Fibroblast of skin of back (primary cell): ENCODE results near the gene MTA2.
A peak's percentile ranks its signal among the peaks of the same experiment; 100 is the strongest.
"Not testable (repeated sequence)": the region's sequence is repeated elsewhere in the genome, so short reads cannot be mapped to it uniquely, and the experiment has no call there.

Source experiments
- DNase-seq: peaks from one replicate; pipeline ENCODE4 v3.0.0-alpha.2; 2013

MTA2 gene

GRCh38 chr11:62592146-62592815 is 9.4 kb downstream of the MTA2 start:
- DNase-seq: no peak

DNA sequence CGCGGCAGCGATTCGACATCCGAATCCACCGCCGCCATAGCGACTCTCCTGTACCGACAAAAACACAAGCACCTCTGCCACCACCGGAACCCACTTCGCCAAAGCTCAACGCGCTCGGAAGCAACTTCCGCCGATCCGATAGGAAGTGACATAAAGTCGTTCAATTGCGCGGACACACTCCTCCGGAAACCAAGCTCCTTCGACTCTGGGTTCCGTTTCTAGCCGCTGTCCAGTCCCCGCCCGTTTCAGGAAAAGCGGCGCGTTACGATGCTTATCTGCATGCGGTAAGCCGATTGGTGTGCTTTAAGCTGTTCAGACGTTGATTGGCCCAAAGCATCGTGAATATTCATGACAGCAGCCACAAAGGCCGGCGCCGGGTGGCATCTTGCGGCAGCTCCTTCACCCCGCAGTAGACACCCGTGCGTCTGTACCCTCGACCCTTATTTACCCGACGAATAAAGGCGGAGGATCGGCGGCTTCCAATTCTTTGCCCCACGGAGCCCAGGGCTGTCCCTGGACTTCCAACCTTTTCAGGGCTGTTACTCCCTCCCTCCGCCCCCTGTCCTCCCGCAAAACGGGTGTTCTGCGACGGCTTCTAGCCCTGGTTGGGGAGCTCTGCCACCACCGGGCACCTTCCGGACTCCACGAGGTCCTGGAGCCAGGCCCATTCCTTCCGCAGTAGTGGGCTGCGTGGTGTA is 10.1 kb downstream of the MTA2 start, which contains the start of gene TUT1:
Gene TUT1, minus strand, starts transcription at position 76 of the 698 bp plus-strand sequence. Its CDS starts 38 bp downstream, at position 38.
- DNase-seq: peak; percentile 99

DNA sequence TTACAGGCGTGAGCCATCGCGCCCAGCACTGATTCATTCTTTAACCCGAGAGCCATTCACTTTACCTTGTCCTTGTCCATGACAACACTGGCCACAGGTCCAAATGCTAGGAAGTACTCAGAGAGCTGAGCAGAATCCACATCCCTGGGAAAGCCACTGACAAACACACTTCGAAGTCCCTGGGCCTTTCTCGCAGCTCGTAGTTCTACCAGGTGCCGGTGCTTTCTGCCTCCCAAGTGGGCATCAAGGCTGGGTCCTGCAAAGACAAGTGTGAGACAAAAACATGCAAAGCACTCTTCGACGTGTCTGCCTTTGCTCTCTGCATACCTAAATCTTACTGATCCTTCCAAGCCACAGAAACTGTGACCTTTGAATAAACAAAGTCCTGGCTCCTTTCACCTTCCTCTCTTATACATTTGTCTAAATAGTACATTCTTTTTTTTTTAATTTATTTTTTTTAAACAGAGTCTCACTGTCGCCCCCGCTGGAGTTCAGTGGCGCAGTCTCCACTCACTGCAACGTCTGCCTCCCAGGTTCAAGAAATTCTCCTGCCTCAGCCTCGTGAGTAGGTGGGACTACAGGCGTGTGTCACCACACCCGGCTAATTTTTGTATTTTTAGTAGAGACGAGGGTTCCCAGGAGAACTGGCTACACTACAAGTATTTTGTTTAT is 12.6 kb downstream of the MTA2 start:
- peak; percentile 33 for DNase-seq

DNA sequence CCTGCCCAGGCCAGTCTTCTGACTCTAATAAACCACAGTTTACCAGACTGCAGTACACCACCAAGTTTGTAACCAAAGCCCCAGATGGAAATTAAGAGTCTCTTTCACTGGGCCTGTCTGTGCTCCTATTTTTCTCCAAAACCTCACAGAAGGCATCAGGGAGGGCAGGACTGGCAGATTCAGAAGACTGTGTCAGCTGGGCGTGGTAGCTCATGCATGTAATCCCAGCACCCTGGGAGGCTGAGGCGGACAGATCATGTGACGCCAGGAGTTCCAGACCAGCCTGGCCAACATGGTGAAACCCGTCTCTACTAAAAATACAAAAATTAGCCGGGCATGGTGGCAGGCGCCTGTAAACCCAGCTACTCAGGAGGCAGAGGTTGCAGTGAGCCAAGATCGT is 16.3 kb downstream of the MTA2 start:
- DNase-seq: not testable (repeated sequence)

DNA sequence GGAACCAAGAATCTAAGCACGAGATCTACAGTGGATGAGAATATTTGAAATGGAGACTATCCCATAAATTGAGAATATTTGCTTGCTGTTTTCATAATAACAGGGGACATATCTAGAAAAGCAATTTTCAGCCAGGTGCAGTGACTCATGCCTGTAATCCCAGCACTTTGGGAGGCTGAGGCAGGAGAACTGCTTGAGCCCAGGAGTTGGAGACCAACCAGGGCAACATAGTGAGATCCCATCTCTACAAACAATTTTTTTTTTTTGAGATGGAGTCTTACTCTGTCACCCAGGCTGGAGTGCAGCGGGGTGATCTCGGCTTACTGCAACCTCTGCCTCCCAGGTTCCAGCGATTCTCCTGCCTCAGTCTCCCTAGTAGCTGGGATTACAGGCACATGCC is 19.9 kb downstream of the MTA2 start:
- DNase-seq: not testable (repeated sequence)

DNA sequence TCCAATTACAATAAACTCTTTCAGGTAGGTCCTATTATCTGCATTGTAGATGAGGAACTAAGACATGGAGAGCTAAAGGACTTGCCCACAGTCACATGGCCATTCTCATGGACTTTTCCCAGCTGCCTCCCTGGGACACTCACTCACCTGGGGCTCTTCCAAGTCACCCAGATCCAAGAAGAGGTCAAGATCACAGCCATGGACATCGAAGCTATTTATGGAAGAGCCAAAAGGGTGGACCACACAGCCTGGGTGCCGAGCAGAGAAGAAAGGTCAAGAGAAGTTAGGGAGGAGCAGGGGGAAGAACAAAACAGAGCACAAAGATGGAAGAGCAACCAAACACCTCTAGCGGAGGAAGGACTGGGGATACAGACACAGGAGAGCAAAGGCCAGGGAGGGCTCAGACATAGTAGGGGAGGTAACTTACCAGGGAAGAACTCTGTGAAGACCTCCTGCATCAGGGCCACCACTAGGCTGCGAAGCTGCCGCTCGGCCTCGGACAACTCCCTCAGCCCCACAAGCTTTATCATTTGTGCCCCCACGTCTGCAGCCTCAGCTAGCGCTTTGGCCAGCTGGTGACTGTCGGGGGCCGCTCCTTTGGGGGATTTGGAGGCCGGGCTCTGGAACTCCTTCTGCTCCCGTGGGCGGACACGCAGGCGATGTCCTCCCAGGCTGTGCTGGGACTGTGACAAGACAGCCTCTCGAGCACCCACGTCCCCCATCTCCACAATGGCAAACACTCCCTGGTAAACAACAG is 20.5 kb downstream of the MTA2 start:
- DNase-seq: no peak

GRCh38 chr11:62579252-62579651 is 22.4 kb downstream of the MTA2 start:
- no peak for DNase-seq

- no peak for DNase-seq
Measured at GRCh38 chr11:62578541-62578940, 23.1 kb downstream of the MTA2 start.

DNA sequence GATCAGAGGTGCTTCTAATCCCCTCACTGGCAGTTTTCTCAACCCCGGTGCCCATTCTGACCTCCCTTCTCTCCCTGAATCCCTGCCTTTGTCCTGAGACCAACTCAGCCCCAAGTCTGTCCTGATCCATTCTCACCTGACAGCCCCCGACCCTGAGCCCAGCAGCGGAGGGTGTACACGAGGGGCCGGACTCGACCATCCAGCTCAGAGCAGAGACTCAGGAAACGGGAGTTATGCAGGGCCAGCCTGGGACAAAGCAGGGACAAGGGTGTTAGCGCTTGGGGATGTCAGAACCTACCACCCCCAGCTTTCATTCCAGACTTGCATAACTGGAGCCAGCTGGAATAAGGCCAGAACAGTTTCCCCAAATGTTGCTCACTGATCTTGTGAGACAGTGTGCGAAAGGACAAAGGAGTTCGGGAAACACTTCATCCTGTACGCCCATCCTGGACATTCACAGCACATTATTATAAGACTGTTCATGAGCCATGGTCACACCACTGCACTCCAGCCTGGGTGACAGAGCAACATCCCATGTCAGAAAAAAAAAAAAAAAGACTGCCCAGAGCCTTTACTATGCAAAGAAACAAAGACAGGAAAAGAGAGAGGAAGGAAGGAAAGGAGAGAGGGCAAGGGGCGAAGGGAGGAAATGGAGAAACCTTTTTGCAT is 24.5 kb downstream of the MTA2 start:
- no peak for DNase-seq

DNA sequence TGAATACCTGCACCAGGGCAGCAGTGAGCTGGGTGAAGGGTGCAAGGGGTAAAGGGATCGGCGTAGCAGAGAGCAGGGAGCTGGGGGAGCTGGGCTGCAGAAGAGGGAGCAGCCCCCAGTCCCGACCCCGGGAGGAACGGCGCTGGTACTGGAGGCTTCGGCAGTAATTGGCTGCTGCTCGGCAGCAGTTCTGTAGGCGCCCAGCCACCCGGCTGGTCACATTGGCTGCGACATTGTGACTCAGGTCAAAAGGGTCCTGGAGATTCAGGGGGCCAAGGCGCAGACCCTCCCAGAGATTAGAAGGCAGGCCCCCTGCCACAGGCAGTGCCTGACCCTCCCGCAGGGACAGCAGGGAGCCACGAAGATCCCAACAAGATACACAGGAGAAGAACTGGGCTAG is 25.8 kb downstream of the MTA2 start:
- no peak for DNase-seq

DNA sequence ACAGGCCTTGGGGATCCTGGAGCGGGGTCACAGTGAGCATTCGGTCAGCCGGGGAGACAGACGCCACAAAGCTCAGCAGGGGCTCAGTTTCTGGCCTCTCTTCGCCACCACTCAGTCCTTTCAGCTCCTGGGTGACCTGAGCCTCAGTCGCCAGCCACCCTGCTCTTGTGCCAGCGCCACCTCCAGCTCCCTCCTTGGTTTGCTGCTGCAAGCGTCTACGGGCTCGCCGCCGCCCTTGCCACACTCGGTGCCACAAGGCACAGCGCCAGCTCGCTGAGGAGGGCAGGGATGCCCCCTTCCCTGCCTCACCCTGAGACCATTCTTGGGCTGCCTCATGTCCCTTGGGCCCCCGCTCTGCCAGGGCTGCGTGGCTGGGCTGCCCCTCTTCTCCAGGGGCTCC is 26.5 kb downstream of the MTA2 start:
- no peak for DNase-seq

- peak; percentile 28 for DNase-seq
Measured at GRCh38 chr11:62574363-62575071, 27.1 kb downstream of the MTA2 start.

DNA sequence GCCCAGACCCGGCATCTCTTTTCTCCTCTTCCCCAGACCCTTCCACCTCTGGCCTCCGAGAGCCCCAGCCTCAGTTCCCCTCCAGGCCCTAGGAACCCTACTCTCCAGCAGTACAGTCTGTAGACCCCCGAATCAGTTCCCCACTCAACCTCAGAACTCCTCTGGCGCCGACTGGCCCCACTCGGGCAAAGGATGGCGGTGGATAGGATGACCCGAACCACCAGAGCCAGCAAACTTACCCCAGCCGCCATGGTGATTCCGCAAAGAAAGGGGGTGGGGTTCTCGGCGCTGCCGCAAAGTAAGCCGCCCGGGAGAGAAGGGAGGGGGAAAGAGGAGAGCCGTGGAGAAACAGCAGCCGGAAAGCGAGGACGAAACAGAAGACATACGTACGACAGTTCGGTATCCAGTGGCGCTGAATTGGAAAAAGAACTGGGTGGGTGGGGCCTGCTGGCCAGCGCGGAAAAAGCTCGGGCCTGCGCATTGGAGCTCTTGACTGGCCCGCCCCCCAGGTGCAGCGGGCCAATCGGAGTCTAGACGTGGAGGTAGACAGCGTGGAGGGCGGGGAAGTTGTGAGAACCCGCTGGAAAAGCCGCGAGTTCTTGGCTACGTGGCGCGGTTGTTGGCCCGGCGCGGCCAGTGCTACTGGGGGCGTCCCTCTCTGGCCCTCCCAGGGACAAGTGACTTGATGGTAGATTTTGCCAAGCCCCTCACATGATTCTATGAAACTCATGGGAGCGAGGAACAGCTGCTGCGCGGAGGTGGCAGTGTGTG is 27.9 kb downstream of the MTA2 start, which contains the start of gene EEF1G:
Gene EEF1G, minus strand, starts transcription at position 300 of the 771 bp plus-strand sequence. Its CDS starts 49 bp downstream, at position 251.
- peak; percentile 100 for DNase-seq

DNA sequence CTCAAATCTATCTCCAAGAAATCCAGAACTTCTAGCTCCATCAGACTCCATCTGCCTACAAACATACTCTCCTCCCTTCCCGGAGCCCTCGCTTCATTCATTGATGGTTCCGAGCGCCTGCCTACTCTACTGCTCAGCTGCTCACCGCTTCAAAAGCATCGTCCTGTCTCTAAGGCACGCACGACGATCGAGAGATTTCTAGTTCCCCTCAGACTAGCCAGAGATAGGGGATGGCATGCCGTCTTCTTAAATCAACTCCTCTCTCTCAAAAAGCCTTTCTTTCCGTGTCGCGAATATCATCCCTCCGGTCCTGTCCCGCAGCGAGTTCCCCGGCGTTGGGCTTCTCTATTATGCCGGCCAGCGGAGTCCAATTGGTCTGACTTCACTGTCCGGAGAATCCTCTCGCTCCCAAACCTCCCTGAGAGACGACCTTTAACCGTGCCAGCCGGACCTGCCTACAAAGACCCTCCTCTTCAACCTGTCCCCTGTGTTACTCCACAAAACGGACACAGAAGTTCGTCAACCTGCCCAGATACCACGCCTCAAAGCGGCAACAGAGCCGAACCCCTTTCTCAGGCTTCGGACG is 28.6 kb downstream of the MTA2 start:
- no peak for DNase-seq

- no peak for DNase-seq
Measured at GRCh38 chr11:62572431-62572830, 29.2 kb downstream of the MTA2 start.

DNA sequence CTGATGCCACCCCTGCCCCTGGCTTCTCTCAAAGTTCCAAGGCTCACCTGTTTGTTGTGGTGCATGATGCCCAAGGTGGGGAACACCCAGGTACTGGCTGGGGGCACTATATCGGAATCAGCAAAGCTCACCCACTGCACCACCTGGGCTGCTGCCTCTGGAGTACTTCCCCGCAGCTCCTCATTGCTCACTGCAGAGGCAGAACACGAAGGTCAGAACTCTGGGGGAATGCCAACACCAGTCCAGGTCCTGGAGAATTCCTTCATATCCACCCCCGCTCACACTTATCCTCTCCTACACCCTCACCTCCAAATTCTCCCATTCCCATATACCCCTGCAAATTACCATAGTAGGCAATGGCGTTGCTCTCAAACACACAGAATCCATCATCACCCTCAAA is 30.2 kb downstream of the MTA2 start:
- not testable (repeated sequence) for DNase-seq

DNA sequence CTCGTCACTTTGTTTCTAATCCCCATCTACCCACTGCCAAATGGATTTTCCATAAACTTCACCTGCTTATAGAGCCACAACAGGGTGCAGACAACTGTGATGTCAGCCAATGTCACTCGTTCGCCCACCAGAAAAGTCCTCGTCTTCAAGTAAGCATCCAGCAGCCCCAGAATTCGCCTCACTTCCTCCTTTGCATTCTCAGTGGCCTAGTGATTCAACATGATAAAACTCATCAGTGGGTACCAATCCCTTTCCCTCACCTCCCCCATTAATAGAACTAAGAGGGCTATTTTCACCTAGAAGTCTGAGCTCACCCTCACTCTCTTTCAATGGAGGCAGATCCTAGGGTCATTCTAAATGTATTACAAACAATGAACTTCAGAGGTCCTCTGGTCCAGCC is 30.8 kb downstream of the MTA2 start:
- not testable (repeated sequence) for DNase-seq

GRCh38 chr11:62569611-62570010 is 32.1 kb downstream of the MTA2 start:
- DNase-seq: no peak

GRCh38 chr11:62567018-62567633 is 34.5 kb downstream of the MTA2 start:
- DNase-seq: no peak

GRCh38 chr11:62566247-62566646 is 35.4 kb downstream of the MTA2 start:
- DNase-seq: no peak
